Neural cell (in vitro differentiated cells): ENCODE results near the gene HES6. TPM values are rescaled to one million over a fixed set of nuclear protein-coding genes. Genes with fewer than 3 reads are reported as not detected.

Experiments
- H2AFZ ChIP-seq: fragments of 200-600, 300-800 bp; sonication (generic), shearing (Covaris generic); 2 replicates; pipeline ENCODE4 v1.6.0; 2014; ENCODE audit warnings: low read depth, mild to moderate bottlenecking, antibody characterized with exemption, low read length, moderate library complexity
- H3F3A ChIP-seq: fragments of 200-600 bp; shearing (Covaris generic); 2 replicates; pipeline ENCODE4 v1.6.1; 2016; ENCODE audit warnings: mild to moderate bottlenecking, moderate library complexity, mixed read lengths, antibody characterized with exemption, low read length; ENCODE audit not compliant: insufficient read depth, poor library complexity, severe bottlenecking
- H3K27ac ChIP-seq: fragments of 200-600, 300-800 bp; sonication (generic), shearing (Covaris generic); 2 replicates; pipeline ENCODE4 v1.5.1; 2014; ENCODE audit warnings: mild to moderate bottlenecking, low read length, moderate library complexity
- H3K27me3 ChIP-seq: fragments of 300-800, 200-600 bp; sonication (generic), shearing (Covaris generic); 2 replicates; pipeline ENCODE4 v1.6.0; 2014; ENCODE audit warnings: mild to moderate bottlenecking, low read depth, low read length, moderate library complexity; ENCODE audit not compliant: insufficient read depth
- H3K36me3 ChIP-seq: fragments of 300-800, 200-600 bp; sonication (generic), shearing (Covaris generic); 2 replicates; pipeline ENCODE4 v1.5.1; 2014; ENCODE audit warnings: mild to moderate bottlenecking, antibody characterized with exemption, low read length, moderate library complexity; ENCODE audit not compliant: insufficient read depth
- H3K4me2 ChIP-seq: fragments of 300-800, 200-600 bp; sonication (generic), shearing (Covaris generic); 2 replicates; pipeline ENCODE4 v1.6.0; 2014; ENCODE audit warnings: mild to moderate bottlenecking, low read length
- H3K4me3 ChIP-seq: fragments of 300-800, 200-600 bp; sonication (generic), shearing (Covaris generic); 2 replicates; pipeline ENCODE4 v1.5.1; 2014; ENCODE audit warnings: mild to moderate bottlenecking, low read length, moderate library complexity
- H3K79me2 ChIP-seq: fragments of 200-600 bp; shearing (Covaris generic); replicated peaks from 2 replicates; pipeline ENCODE4 v1.6.0; 2014; ENCODE audit warnings: mild to moderate bottlenecking, low read length, moderate library complexity; ENCODE audit not compliant: insufficient read depth
- H3K9ac ChIP-seq: fragments of 300-800, 200-600 bp; sonication (generic), shearing (Covaris generic); 2 replicates; pipeline ENCODE4 v1.6.1; 2016; ENCODE audit warnings: mild to moderate bottlenecking, low read length, mixed read lengths
- H3K9me2 ChIP-seq: fragments of 200-600 bp; shearing (Covaris generic); 2 replicates; pipeline ENCODE4 v1.6.1; 2016; ENCODE audit warnings: mild to moderate bottlenecking, low read length, mixed read lengths; ENCODE audit not compliant: insufficient read depth
- H3K9me3 ChIP-seq: fragments of 200-600, 300-800 bp; sonication (generic), shearing (Covaris generic); 2 replicates; pipeline ENCODE4 v1.6.1; 2016; ENCODE audit warnings: mild to moderate bottlenecking, mixed run types, low read length, moderate library complexity, mixed read lengths
- H4K20me1 ChIP-seq: fragments of 200-600 bp; shearing (Covaris generic); 2 replicates; pipeline ENCODE4 v1.6.1; 2016; ENCODE audit warnings: mild to moderate bottlenecking, mixed run types; ENCODE audit not compliant: insufficient read depth
- EP300 ChIP-seq: fragments of 450-650 bp; conservative IDR thresholded peaks from 2 replicates; pipeline ENCODE4 v1.6.1; 2014; ENCODE audit warnings: antibody characterized with exemption, mild to moderate bottlenecking, moderate library complexity; ENCODE audit not compliant: poor library complexity, severe bottlenecking
- EZH2 ChIP-seq: fragments of 200-600, 300-800 bp; shearing (Covaris generic), sonication (generic); IDR thresholded peaks from 2 replicates; pipeline ENCODE4 v1.6.1; 2014; ENCODE audit warnings: antibody characterized with exemption, low read length, borderline replicate concordance, mild to moderate bottlenecking; ENCODE audit not compliant: insufficient read depth, poor library complexity, severe bottlenecking
- MXI1 ChIP-seq: fragments of 450-650 bp; conservative IDR thresholded peaks from 2 replicates; pipeline ENCODE4 v1.6.1; 2014; ENCODE audit warnings: antibody characterized with exemption, mild to moderate bottlenecking; ENCODE audit not compliant: poor library complexity, severe bottlenecking
- POLR2AphosphoS5 ChIP-seq: IDR thresholded peaks from 2 replicates; pipeline ENCODE4 v1.6.1; 2012
- RAD21 ChIP-seq: fragments of 450-650 bp; conservative IDR thresholded peaks from 2 replicates; pipeline ENCODE4 v1.6.1; 2014; ENCODE audit warnings: antibody characterized with exemption, mild to moderate bottlenecking, moderate library complexity
- REST ChIP-seq: IDR thresholded peaks from 2 replicates; pipeline ENCODE4 v1.6.1; 2012; ENCODE audit warnings: borderline replicate concordance
- SMC3 ChIP-seq: fragments of 450-650 bp; conservative IDR thresholded peaks from 2 replicates; pipeline ENCODE4 v1.6.1; 2014; ENCODE audit warnings: antibody characterized with exemption, mild to moderate bottlenecking, moderate library complexity; ENCODE audit not compliant: poor library complexity
- TAF1 ChIP-seq: IDR thresholded peaks from 2 replicates; pipeline ENCODE4 v1.6.1; 2012; ENCODE audit warnings: low read depth
- polyA plus RNA-seq: library from polyadenylated mRNA; depleted of rRNA; stranded (reverse); fragments of >200 nt; gene quantifications from 2 replicates; pipeline ENCODE4 v1.2.3, GENCODE V29; 2014
- TF ChIP-seq, protein P1 (sequence below): fragments of 450-650 bp; IDR thresholded peaks from 2 replicates; pipeline ENCODE4 v1.5.1; 2014; ENCODE audit warnings: antibody characterized with exemption, mild to moderate bottlenecking, moderate library complexity; ENCODE audit not compliant: poor library complexity, severe bottlenecking

The HES6 gene
- polyA plus RNA-seq, 1 donor from 2014 or later = 236 TPM

DNA sequence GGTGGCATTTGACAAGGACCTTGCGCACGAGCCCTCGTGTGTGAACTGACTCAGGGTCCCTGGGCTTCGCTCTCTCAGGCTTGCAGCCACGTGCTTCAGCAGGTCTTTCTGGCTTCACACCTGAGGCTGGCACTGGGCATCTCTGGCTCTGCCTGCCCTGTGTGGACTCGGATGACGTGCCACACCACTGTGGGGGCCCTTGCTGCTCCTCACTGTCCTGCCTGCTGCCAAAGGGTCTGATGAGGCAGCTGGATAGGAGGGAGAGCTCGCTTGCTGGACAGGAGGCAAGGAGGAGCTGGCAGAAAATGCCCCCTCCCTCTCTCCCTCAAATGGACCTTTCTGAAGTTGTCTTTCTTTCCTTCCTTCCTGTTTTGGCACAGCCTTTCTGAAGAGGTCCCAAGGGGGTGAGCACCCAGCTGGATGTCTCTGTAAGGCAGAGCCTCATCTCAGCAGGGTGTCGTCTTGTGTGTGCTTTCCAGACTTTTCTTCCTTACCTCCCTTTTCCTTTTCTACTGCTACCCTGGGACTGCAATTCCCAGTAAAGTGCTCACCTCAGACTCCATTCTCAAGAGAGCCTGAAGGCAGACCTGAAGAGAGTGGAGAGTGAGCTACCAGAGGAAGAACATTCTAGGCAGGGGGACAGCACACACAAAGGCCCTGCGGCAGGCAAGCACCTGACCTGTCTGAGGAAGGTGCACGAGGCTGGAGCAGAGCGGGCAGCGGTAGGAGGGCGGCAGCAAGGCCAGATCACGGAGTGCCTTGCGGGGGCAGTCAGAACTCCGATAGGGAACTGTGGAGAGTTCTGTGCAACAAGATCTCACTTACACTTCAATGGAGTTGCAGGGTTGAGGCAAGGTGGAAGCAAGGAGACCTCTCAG is 43.3 kb upstream of the HES6 start:
- Histone ChIP-seq H3K27ac (no peak overlapping the region), H3K9ac (no peak overlapping the region), H3K4me3 (no peak overlapping the region), H3K27me3 (no peaks in the 10 kb centered on the region), H3F3A (no peaks in the 10 kb centered on the region), H4K20me1 (no peaks in the 10 kb centered on the region), H2AFZ (no peak overlapping the region), H3K9me3 (no peaks in the 10 kb centered on the region), H3K36me3 (no peaks in the 10 kb centered on the region), H3K9me2 (no peaks in the 10 kb centered on the region), H3K4me2 (no peak overlapping the region), H3K79me2 (peaks cover 17% of the 10 kb centered on the region)
- no peak for TF ChIP-seq RAD21
- TF ChIP-seq MXI1 = no peak
- TF ChIP-seq, protein P1, sequence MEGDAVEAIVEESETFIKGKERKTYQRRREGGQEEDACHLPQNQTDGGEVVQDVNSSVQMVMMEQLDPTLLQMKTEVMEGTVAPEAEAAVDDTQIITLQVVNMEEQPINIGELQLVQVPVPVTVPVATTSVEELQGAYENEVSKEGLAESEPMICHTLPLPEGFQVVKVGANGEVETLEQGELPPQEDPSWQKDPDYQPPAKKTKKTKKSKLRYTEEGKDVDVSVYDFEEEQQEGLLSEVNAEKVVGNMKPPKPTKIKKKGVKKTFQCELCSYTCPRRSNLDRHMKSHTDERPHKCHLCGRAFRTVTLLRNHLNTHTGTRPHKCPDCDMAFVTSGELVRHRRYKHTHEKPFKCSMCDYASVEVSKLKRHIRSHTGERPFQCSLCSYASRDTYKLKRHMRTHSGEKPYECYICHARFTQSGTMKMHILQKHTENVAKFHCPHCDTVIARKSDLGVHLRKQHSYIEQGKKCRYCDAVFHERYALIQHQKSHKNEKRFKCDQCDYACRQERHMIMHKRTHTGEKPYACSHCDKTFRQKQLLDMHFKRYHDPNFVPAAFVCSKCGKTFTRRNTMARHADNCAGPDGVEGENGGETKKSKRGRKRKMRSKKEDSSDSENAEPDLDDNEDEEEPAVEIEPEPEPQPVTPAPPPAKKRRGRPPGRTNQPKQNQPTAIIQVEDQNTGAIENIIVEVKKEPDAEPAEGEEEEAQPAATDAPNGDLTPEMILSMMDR = no peak
- TF ChIP-seq TAF1 = no peak
- TF ChIP-seq SMC3 = no peak
- no peak for TF ChIP-seq POLR2AphosphoS5
- no peak for TF ChIP-seq EP300

DNA sequence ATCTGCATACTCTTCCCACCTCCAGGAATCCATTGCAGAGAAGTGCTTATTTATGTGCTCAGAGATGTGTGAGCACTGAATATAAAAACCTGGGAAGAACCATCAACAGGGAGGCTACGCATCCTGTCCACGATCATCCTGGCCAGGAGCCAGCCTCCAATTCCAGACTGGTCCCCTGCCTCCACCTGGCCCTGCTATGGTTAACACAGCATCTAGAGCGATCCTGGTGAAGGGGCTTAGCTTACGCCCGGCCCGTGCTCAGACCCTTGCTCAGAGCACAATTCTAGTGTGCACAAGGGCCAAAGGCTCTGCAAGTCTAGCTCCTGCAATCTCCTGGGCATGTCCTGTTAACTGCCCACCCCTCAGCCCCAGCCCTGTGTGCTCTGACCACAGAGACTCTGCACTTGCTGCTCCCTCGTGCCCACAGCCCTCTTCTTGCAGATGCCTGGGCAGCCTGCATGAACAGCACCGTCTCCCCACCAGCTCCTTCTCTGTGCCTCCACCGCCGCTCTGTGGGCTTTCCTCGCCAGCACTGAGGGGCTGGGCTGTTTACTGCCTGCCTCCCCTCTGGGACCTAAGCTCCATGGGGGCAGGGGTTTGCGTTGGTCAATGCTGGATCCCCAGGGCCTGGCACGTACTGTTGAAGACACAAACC is 42.1 kb upstream of the HES6 start:
- Histone ChIP-seq H4K20me1 (no peaks in the 10 kb centered on the region), H2AFZ (no peak overlapping the region), H3K9ac (no peak overlapping the region), H3K4me2 (no peak overlapping the region), H3K27ac (no peak overlapping the region), H3K36me3 (no peaks in the 10 kb centered on the region), H3K27me3 (no peaks in the 10 kb centered on the region), H3K9me3 (no peaks in the 10 kb centered on the region), H3K9me2 (no peaks in the 10 kb centered on the region), H3K4me3 (no peak overlapping the region), H3K79me2 (peaks cover 5% of the 10 kb centered on the region), H3F3A (no peaks in the 10 kb centered on the region)
- TF ChIP-seq EZH2 (no peak), REST (no peak), TAF1 (no peak), SMC3 (no peak), EP300 (no peak), RAD21 (no peak), POLR2AphosphoS5 (no peak), MXI1 (no peak)
- TF ChIP-seq, protein P1 = no peak
